Measurements from ENCODE around the gene PIGN.

GRCh38 chr18:62106271-62106670 is 80.6 kb downstream of the PIGN start:
- no peak for TF ChIP-seq CTCF (IDR thresholded peaks at IDR 0.05; ENCODE audit: extremely low read depth in 1 of 2, insufficient read depth in 1 of 2, low read depth in 1 of 2, low read length in 2 of 2)
- no peak for TF ChIP-seq EZH2 (IDR thresholded peaks at IDR 0.05; ENCODE audit: borderline replicate concordance, low read depth, low read length, severe bottlenecking)
- TF ChIP-seq POLR2AphosphoS5 (IDR thresholded peaks at IDR 0.05; ENCODE audit: insufficient read depth, low read depth, low read length) = peak; percentile 74
- no peak for TF ChIP-seq POLR2A (IDR thresholded peaks at IDR 0.05; ENCODE audit: low read depth, low read length)
- no peak for TF ChIP-seq MAX (IDR thresholded peaks at IDR 0.05; ENCODE audit: insufficient read depth, insufficient read length)
- TF ChIP-seq GATA2 (IDR thresholded peaks at IDR 0.05; ENCODE audit: insufficient read depth, insufficient read length, low read depth, low read length) = peak; percentile 93
- TF ChIP-seq MYC (IDR thresholded peaks at IDR 0.05; ENCODE audit: low read depth, low read length) = no peak
- peak; percentile 95 for TF ChIP-seq FOS (IDR thresholded peaks at IDR 0.05; ENCODE audit: borderline replicate concordance, insufficient read depth, low read length)

Data from endothelial cell of umbilical vein (primary cell).